Measurements from ENCODE around the gene PRTFDC1.

PRTFDC1 gene

GRCh38 chr10:24857031-24857725 is 95.2 kb downstream of the PRTFDC1 start:
- no peak overlapping the region for H3K27ac ChIP-seq (ENCODE audit: low read depth, low read length)
- TF ChIP-seq EZH2phosphoT487 (conservative IDR thresholded peaks at IDR 0.05; ENCODE audit: low read length): no peak
- TF ChIP-seq CTCF (IDR thresholded peaks at IDR 0.05; ENCODE audit: insufficient read depth, low read length, poor library complexity, severe bottlenecking): no peak
- H3K79me2 ChIP-seq (ENCODE audit: insufficient read depth, low read length): no peaks in the 10 kb centered on the region
- H3K9me3 ChIP-seq (ENCODE audit: insufficient read depth, low read length): no peaks in the 10 kb centered on the region
- H4K20me1 ChIP-seq (ENCODE audit: low read depth, low read length): no peaks in the 10 kb centered on the region
- no peak overlapping the region for H3K4me2 ChIP-seq (ENCODE audit: low read depth, low read length, poor library complexity, severe bottlenecking)
- H2AFZ ChIP-seq (ENCODE audit: low read depth, low read length, severe bottlenecking): no peak overlapping the region
- no peaks in the 10 kb centered on the region for H3K27me3 ChIP-seq (ENCODE audit: low read length)
- no peak overlapping the region for H3K9ac ChIP-seq (ENCODE audit: low read length)
- no peaks in the 10 kb centered on the region for H3K36me3 ChIP-seq (ENCODE audit: low read length)
- no peaks in the 10 kb centered on the region for H3K9me2 ChIP-seq (replicated peaks; ENCODE audit: insufficient read depth, low read length)
- no peak overlapping the region for H3K4me3 ChIP-seq (ENCODE audit: insufficient read depth, low read length, poor library complexity, severe bottlenecking)
- no peaks in the 10 kb centered on the region for H3F3A ChIP-seq (ENCODE audit: insufficient read depth)

- no peak overlapping the region for H3K9ac ChIP-seq (ENCODE audit: low read length)
Observed at GRCh38 chr10:24854256-24854655, 98.2 kb downstream of the PRTFDC1 start.

GRCh38 chr10:24853661-24854060 is 98.7 kb downstream of the PRTFDC1 start:
- Histone ChIP-seq H3K79me2 (ENCODE audit: insufficient read depth, low read length) (no peaks in the 10 kb centered on the region), H3K4me3 (ENCODE audit: insufficient read depth, low read length, poor library complexity, severe bottlenecking) (no peak overlapping the region), H3K9ac (ENCODE audit: low read length) (no peak overlapping the region), H3K4me2 (ENCODE audit: low read depth, low read length, poor library complexity, severe bottlenecking) (no peak overlapping the region), H2AFZ (ENCODE audit: low read depth, low read length, severe bottlenecking) (no peak overlapping the region), H3K27me3 (ENCODE audit: low read length) (no peaks in the 10 kb centered on the region), H3K9me2 (replicated peaks; ENCODE audit: insufficient read depth, low read length) (no peaks in the 10 kb centered on the region), H3K9me3 (ENCODE audit: insufficient read depth, low read length) (no peaks in the 10 kb centered on the region), H3F3A (ENCODE audit: insufficient read depth) (no peaks in the 10 kb centered on the region), H3K27ac (ENCODE audit: low read depth, low read length) (no peak overlapping the region), H4K20me1 (ENCODE audit: low read depth, low read length) (no peaks in the 10 kb centered on the region), H3K36me3 (ENCODE audit: low read length) (no peaks in the 10 kb centered on the region)
- TF ChIP-seq CTCF (IDR thresholded peaks at IDR 0.05; ENCODE audit: insufficient read depth, low read length, poor library complexity, severe bottlenecking) (no peak), EZH2phosphoT487 (conservative IDR thresholded peaks at IDR 0.05; ENCODE audit: low read length) (no peak)

More at GRCh38 chr10:24854256-24854655, 98.2 kb downstream of the PRTFDC1 start:
- Histone ChIP-seq H3K27ac (ENCODE audit: low read depth, low read length) (no peak overlapping the region), H3K4me3 (ENCODE audit: insufficient read depth, low read length, poor library complexity, severe bottlenecking) (no peak overlapping the region), H3K9me3 (ENCODE audit: insufficient read depth, low read length) (no peaks in the 10 kb centered on the region), H3K4me2 (ENCODE audit: low read depth, low read length, poor library complexity, severe bottlenecking) (no peak overlapping the region), H3F3A (ENCODE audit: insufficient read depth) (no peaks in the 10 kb centered on the region), H3K27me3 (ENCODE audit: low read length) (no peaks in the 10 kb centered on the region), H3K79me2 (ENCODE audit: insufficient read depth, low read length) (no peaks in the 10 kb centered on the region), H3K36me3 (ENCODE audit: low read length) (no peaks in the 10 kb centered on the region), H3K9me2 (replicated peaks; ENCODE audit: insufficient read depth, low read length) (no peaks in the 10 kb centered on the region), H4K20me1 (ENCODE audit: low read depth, low read length) (no peaks in the 10 kb centered on the region), H2AFZ (ENCODE audit: low read depth, low read length, severe bottlenecking) (no peak overlapping the region)
- TF ChIP-seq CTCF (IDR thresholded peaks at IDR 0.05; ENCODE audit: insufficient read depth, low read length, poor library complexity, severe bottlenecking) (no peak), EZH2phosphoT487 (conservative IDR thresholded peaks at IDR 0.05; ENCODE audit: low read length) (no peak)
